BLaER1 (cell line): Measurements from ENCODE around the gene SAMD4A.

Experiments used
- H3K27ac ChIP-seq: shearing (Covaris generic); formaldehyde crosslinking; 2 replicates; pipeline ENCODE4 v1.8.1; 2022
- H3K27me3 ChIP-seq: shearing (Covaris generic); formaldehyde crosslinking; 2 replicates; pipeline ENCODE4 v1.8.1; 2022
- H3K36me3 ChIP-seq: shearing (Covaris generic); formaldehyde crosslinking; 2 replicates; pipeline ENCODE4 v1.8.1; 2022
- H3K4me1 ChIP-seq: shearing (Covaris generic); formaldehyde crosslinking; 2 replicates; pipeline ENCODE4 v1.8.1; 2022
- H3K4me2 ChIP-seq: shearing (Covaris generic); formaldehyde crosslinking; 2 replicates; pipeline ENCODE4 v1.8.1; 2022
- H3K4me3 ChIP-seq: shearing (Covaris generic); formaldehyde crosslinking; 2 replicates; pipeline ENCODE4 v1.8.1; 2022
- H3K9ac ChIP-seq: shearing (Covaris generic); formaldehyde crosslinking; 2 replicates; pipeline ENCODE4 v1.8.1; 2022
- H3K9me3 ChIP-seq: shearing (Covaris generic); formaldehyde crosslinking; 2 replicates; pipeline ENCODE4 v1.8.1; 2022
- H4K20me1 ChIP-seq: shearing (Covaris generic); formaldehyde crosslinking; 2 replicates; pipeline ENCODE4 v1.8.1; 2022
- Cebpa-rat ChIP-seq: shearing (Covaris generic); IDR thresholded peaks from 2 replicates; pipeline ENCODE4 v1.8.1; 2022

Gene SAMD4A

GRCh38 chr14:54591866-54592265 lies 24.9 kb downstream of the SAMD4A start:
- Histone ChIP-seq H3K27me3 (no peaks in the 10 kb centered on the region), H3K27ac (no peak overlapping the region), H4K20me1 (peaks cover 51% of the 10 kb centered on the region), H3K9me3 (peaks cover 20% of the 10 kb centered on the region), H3K4me3 (no peak overlapping the region), H3K9ac (no peak overlapping the region), H3K36me3 (peaks cover 23% of the 10 kb centered on the region), H3K4me2 (peak overlapping the region; percentile 2; the same call in 1 of the 2 replicates), H3K4me1 (peaks cover 26% of the 10 kb centered on the region)
- no peak for TF ChIP-seq Cebpa-rat

GRCh38 chr14:54593860-54594259 lies 26.9 kb downstream of the SAMD4A start:
- Histone ChIP-seq H4K20me1 (peaks cover 34% of the 10 kb centered on the region; the same call in 1 of the 2 replicates), H3K27ac (no peak overlapping the region)

GRCh38 chr14:54594537-54594936 lies 27.6 kb downstream of the SAMD4A start:
- Histone ChIP-seq H3K9ac (no peak overlapping the region), H3K4me2 (no peak overlapping the region), H3K4me1 (peaks cover 26% of the 10 kb centered on the region), H4K20me1 (peaks cover 27% of the 10 kb centered on the region; the same call in 1 of the 2 replicates), H3K27ac (no peak overlapping the region), H3K36me3 (peaks cover 34% of the 10 kb centered on the region), H3K9me3 (peaks cover 18% of the 10 kb centered on the region), H3K4me3 (no peak overlapping the region), H3K27me3 (no peaks in the 10 kb centered on the region)
- no peak for TF ChIP-seq Cebpa-rat

More at GRCh38 chr14:54593860-54594259, 26.9 kb downstream of the SAMD4A start:
- Histone ChIP-seq H3K27me3 (no peaks in the 10 kb centered on the region), H3K4me1 (peaks cover 26% of the 10 kb centered on the region), H3K4me3 (no peak overlapping the region), H3K36me3 (peaks cover 36% of the 10 kb centered on the region), H3K9ac (no peak overlapping the region), H3K9me3 (peaks cover 18% of the 10 kb centered on the region), H3K4me2 (no peak overlapping the region)
- no peak for TF ChIP-seq Cebpa-rat

GRCh38 chr14:54597795-54598443 lies 31.0 kb downstream of the SAMD4A start:
- H3K36me3 ChIP-seq = peaks cover 36% of the 10 kb centered on the region
- H3K9me3 ChIP-seq = peaks cover 9% of the 10 kb centered on the region; the same call in 1 of the 2 replicates
- H3K27ac ChIP-seq = no peak overlapping the region
- H3K9ac ChIP-seq = no peak overlapping the region
- TF ChIP-seq Cebpa-rat = no peak
- H3K4me3 ChIP-seq = no peak overlapping the region
- no peak overlapping the region for H3K4me2 ChIP-seq
- H3K4me1 ChIP-seq = peaks cover 13% of the 10 kb centered on the region
- H4K20me1 ChIP-seq = peaks cover 16% of the 10 kb centered on the region; the same call in 1 of the 2 replicates
- no peaks in the 10 kb centered on the region for H3K27me3 ChIP-seq

GRCh38 chr14:54599966-54600716 lies 33.2 kb downstream of the SAMD4A start:
- Histone ChIP-seq H3K4me1 (no peaks in the 10 kb centered on the region), H3K4me2 (no peak overlapping the region), H3K9me3 (peaks cover 9% of the 10 kb centered on the region; the same call in 1 of the 2 replicates), H3K27ac (no peak overlapping the region), H3K4me3 (no peak overlapping the region), H3K36me3 (peaks cover 48% of the 10 kb centered on the region), H3K9ac (no peak overlapping the region), H3K27me3 (no peaks in the 10 kb centered on the region), H4K20me1 (0 out of 2 replicates have a peak, but pooled peaks cover 11% of the 10 kb centered on the region)
- no peak for TF ChIP-seq Cebpa-rat

- TF ChIP-seq Cebpa-rat = no peak
- no peak overlapping the region for H3K27ac ChIP-seq
- H3K36me3 ChIP-seq = peaks cover 48% of the 10 kb centered on the region
- H4K20me1 ChIP-seq = 0 out of 2 replicates have a peak, but pooled peaks cover 11% of the 10 kb centered on the region
- H3K9ac ChIP-seq = no peak overlapping the region
- peaks cover 9% of the 10 kb centered on the region; the same call in 1 of the 2 replicates for H3K9me3 ChIP-seq
- no peaks in the 10 kb centered on the region for H3K4me1 ChIP-seq
- no peaks in the 10 kb centered on the region for H3K27me3 ChIP-seq
- H3K4me2 ChIP-seq = no peak overlapping the region
- H3K4me3 ChIP-seq = no peak overlapping the region
These were observed 33.8 kb downstream of the SAMD4A start for GRCh38 chr14:54600717-54601109.

GRCh38 chr14:54603362-54603761 lies 36.4 kb downstream of the SAMD4A start:
- no peak for TF ChIP-seq Cebpa-rat
- Histone ChIP-seq H3K27me3 (no peaks in the 10 kb centered on the region), H3K4me1 (no peaks in the 10 kb centered on the region), H3K4me2 (no peak overlapping the region), H3K27ac (no peak overlapping the region), H3K9ac (no peak overlapping the region), H3K4me3 (no peak overlapping the region), H3K9me3 (no peaks in the 10 kb centered on the region; the same call in 1 of the 2 replicates), H4K20me1 (peaks cover 27% of the 10 kb centered on the region; the same call in 1 of the 2 replicates), H3K36me3 (peaks cover 33% of the 10 kb centered on the region)

GRCh38 chr14:54606178-54606577 lies 39.2 kb downstream of the SAMD4A start:
- no peak for TF ChIP-seq Cebpa-rat
- no peaks in the 10 kb centered on the region for H3K4me1 ChIP-seq
- no peak overlapping the region for H3K9ac ChIP-seq
- H3K36me3 ChIP-seq = peaks cover 46% of the 10 kb centered on the region
- no peak overlapping the region for H3K4me3 ChIP-seq
- H3K4me2 ChIP-seq = no peak overlapping the region
- H4K20me1 ChIP-seq = peaks cover 30% of the 10 kb centered on the region; the same call in 1 of the 2 replicates
- H3K27me3 ChIP-seq = no peaks in the 10 kb centered on the region
- no peak overlapping the region for H3K27ac ChIP-seq
- no peaks in the 10 kb centered on the region; the same call in 1 of the 2 replicates for H3K9me3 ChIP-seq

- H3K27ac ChIP-seq = no peak overlapping the region
- no peak overlapping the region for H3K4me3 ChIP-seq
- peaks cover 30% of the 10 kb centered on the region; the same call in 1 of the 2 replicates for H4K20me1 ChIP-seq
- TF ChIP-seq Cebpa-rat = no peak
- no peak overlapping the region for H3K4me2 ChIP-seq
- H3K36me3 ChIP-seq = peaks cover 46% of the 10 kb centered on the region
- no peaks in the 10 kb centered on the region; the same call in 1 of the 2 replicates for H3K9me3 ChIP-seq
- H3K9ac ChIP-seq = no peak overlapping the region
- H3K4me1 ChIP-seq = no peaks in the 10 kb centered on the region
- H3K27me3 ChIP-seq = no peaks in the 10 kb centered on the region
These were observed 39.8 kb downstream of the SAMD4A start for GRCh38 chr14:54606631-54607133.
